Gastrocnemius medialis (tissue), 4 donors: Measurements from ENCODE around the gene CXorf65.

Source experiments
- POLR2A ChIP-seq, 2 donors: fragments of 450-650 bp; IDR thresholded peaks; one replicate each; pipeline ENCODE4 v1.6.1; 2017; ENCODE audit warnings: antibody characterized with exemption in 2 of 2, mild to moderate bottlenecking in 2 of 2, moderate library complexity in 2 of 2
- TF ChIP-seq, protein P1 (sequence below), 5 experiments: fragments of 450-650 bp in 3 of 5; fragments of 200-600 bp in 2 of 5; sonication (generic) in 2 of 5; IDR thresholded peaks in 4 of 5; conservative IDR thresholded peaks in 1 of 5; 1 replicate in 4 of 5; 2 replicates in 1 of 5; pipeline ENCODE4 v1.5.1; 2016 to 2019; ENCODE audit warnings: antibody characterized with exemption in 5 of 5, mild to moderate bottlenecking in 3 of 5, moderate library complexity in 3 of 5

DNA sequence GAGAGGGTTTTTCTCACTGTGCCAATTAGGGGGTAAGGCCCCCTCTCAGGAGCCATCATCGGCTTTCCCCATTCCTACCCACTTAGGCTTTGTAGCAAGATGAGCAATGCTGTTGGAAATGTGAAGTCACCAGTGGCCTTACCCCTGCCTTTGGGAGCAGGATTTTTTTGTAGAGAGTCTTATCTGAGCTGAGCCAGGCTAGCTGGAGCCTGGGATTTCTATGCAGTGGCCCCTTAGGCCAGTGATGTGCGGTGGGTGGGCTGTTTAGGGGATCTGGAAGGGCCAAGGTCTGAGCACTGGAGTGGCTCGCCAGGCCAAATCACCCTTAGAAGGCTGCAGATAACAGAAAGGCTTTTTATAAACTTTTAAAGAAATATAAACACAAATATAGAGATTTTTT is 4.2 kb downstream of the CXorf65 start:
- TF ChIP-seq, protein P1, sequence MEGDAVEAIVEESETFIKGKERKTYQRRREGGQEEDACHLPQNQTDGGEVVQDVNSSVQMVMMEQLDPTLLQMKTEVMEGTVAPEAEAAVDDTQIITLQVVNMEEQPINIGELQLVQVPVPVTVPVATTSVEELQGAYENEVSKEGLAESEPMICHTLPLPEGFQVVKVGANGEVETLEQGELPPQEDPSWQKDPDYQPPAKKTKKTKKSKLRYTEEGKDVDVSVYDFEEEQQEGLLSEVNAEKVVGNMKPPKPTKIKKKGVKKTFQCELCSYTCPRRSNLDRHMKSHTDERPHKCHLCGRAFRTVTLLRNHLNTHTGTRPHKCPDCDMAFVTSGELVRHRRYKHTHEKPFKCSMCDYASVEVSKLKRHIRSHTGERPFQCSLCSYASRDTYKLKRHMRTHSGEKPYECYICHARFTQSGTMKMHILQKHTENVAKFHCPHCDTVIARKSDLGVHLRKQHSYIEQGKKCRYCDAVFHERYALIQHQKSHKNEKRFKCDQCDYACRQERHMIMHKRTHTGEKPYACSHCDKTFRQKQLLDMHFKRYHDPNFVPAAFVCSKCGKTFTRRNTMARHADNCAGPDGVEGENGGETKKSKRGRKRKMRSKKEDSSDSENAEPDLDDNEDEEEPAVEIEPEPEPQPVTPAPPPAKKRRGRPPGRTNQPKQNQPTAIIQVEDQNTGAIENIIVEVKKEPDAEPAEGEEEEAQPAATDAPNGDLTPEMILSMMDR (IDR thresholded peaks at IDR 0.05 in 4 of 5, conservative IDR thresholded peaks at IDR 0.05 in 1 of 5), result no peak
- TF ChIP-seq POLR2A (IDR thresholded peaks at IDR 0.05), result no peak
